Tibial nerve (tissue), 4 donors: ENCODE measurements around the gene NAA38. TPM values are rescaled to one million over a fixed set of nuclear protein-coding genes. Genes with fewer than 3 reads are reported as not detected.

Experiments
- DNase-seq, 2 donors: peaks; one replicate each; pipeline ENCODE4 v3.0.0-alpha.2; 2019; ENCODE audit warnings: low spot score in 2 of 2
- H3K27ac ChIP-seq, 4 donors: fragments of 200-600 bp; sonication (generic) in 3 of 4; one replicate each; pipeline ENCODE4 v1.5.1; 2017 to 2019; ENCODE audit warnings: mild to moderate bottlenecking in 1 of 4
- H3K27me3 ChIP-seq, 2 donors: fragments of 200-600 bp; sonication (generic) in 1 of 2; one replicate each; pipeline versions ENCODE4 v1.5.1 to v1.6.0; 2017 to 2019
- H3K36me3 ChIP-seq, 3 donors: fragments of 200-600 bp; sonication (generic); one replicate each; pipeline ENCODE4 v1.5.1; 2018 to 2019
- H3K4me1 ChIP-seq, 4 donors: fragments of 200-600 bp; sonication (generic) in 3 of 4; one replicate each; pipeline ENCODE4 v1.5.1; 2017 to 2019
- H3K4me3 ChIP-seq, 4 donors: fragments of 200-600 bp; sonication (generic) in 3 of 4; one replicate each; pipeline ENCODE4 v1.5.1; 2017 to 2019; ENCODE audit warnings: mild to moderate bottlenecking in 1 of 4, moderate library complexity in 1 of 4
- H3K9me3 ChIP-seq, 4 donors: fragments of 200-600 bp; sonication (generic) in 3 of 4; one replicate each; pipeline ENCODE4 v1.5.1; 2017 to 2019
- EP300 ChIP-seq, 2 donors: sonication (generic); formaldehyde crosslinking; IDR thresholded peaks; one replicate each; pipeline ENCODE4 v1.6.1; 2017; ENCODE audit warnings: antibody characterized with exemption in 2 of 2, mild to moderate bottlenecking in 1 of 2
- POLR2A ChIP-seq, 2 donors: fragments of 450-650 bp; IDR thresholded peaks; one replicate each; pipeline ENCODE4 v1.6.1; 2017; ENCODE audit warnings: antibody characterized with exemption in 2 of 2, mild to moderate bottlenecking in 2 of 2, moderate library complexity in 2 of 2
- WGBS, 2 donors: methylation state at CpG; one replicate each; pipeline ENCODE4 v1.1.5; 2018; 5-methylcytosine and 5-hydroxymethylcytosine counted together
- total RNA-seq, 4 donors: library from RNA; depleted of rRNA; stranded (reverse); fragments of >200 nt; gene quantifications; one replicate each; pipeline ENCODE4 v1.1.0, GENCODE V29; 2016
- TF ChIP-seq, protein P1 (sequence below), 5 experiments: fragments of 200-600 bp in 3 of 5; fragments of 450-650 bp in 2 of 5; sonication (generic) in 3 of 5; IDR thresholded peaks; one replicate each; pipeline ENCODE4 v1.5.1; 2016 to 2019; ENCODE audit warnings: antibody characterized with exemption in 5 of 5, mild to moderate bottlenecking in 3 of 5, moderate library complexity in 2 of 5

The NAA38 gene
- total RNA-seq, 4 donors from 2014 or later: 104 to 198 (median 167) TPM

GRCh38 chr17:7862692-7863437, 5.5 kb upstream of the NAA38 start:
- 32 to 39% methylated on average over 3 of the region's 3 CpGs for WGBS, 2 donors
- peak in 1 of 2 donors; percentile 7 for TF ChIP-seq EP300 (IDR thresholded peaks at IDR 0.05)
- TF ChIP-seq, protein P1, sequence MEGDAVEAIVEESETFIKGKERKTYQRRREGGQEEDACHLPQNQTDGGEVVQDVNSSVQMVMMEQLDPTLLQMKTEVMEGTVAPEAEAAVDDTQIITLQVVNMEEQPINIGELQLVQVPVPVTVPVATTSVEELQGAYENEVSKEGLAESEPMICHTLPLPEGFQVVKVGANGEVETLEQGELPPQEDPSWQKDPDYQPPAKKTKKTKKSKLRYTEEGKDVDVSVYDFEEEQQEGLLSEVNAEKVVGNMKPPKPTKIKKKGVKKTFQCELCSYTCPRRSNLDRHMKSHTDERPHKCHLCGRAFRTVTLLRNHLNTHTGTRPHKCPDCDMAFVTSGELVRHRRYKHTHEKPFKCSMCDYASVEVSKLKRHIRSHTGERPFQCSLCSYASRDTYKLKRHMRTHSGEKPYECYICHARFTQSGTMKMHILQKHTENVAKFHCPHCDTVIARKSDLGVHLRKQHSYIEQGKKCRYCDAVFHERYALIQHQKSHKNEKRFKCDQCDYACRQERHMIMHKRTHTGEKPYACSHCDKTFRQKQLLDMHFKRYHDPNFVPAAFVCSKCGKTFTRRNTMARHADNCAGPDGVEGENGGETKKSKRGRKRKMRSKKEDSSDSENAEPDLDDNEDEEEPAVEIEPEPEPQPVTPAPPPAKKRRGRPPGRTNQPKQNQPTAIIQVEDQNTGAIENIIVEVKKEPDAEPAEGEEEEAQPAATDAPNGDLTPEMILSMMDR (IDR thresholded peaks at IDR 0.05): peak; percentile 53 to 87 (median 84)
- no peak for TF ChIP-seq POLR2A (IDR thresholded peaks at IDR 0.05)
- Histone ChIP-seq H3K27me3 (no peaks in the 10 kb centered on the region), H3K9me3 (no peaks in the 10 kb centered on the region), H3K4me1 (peaks cover 0 to 18% (median 11%) of the 10 kb centered on the region in 4 donors), H3K4me3 (no peak overlapping the region), H3K27ac (no peak overlapping the region), H3K36me3 (peaks cover 0 to 30% (median 0%) of the 10 kb centered on the region in 3 donors)
- peak; percentile 26 to 71 for DNase-seq

DNA sequence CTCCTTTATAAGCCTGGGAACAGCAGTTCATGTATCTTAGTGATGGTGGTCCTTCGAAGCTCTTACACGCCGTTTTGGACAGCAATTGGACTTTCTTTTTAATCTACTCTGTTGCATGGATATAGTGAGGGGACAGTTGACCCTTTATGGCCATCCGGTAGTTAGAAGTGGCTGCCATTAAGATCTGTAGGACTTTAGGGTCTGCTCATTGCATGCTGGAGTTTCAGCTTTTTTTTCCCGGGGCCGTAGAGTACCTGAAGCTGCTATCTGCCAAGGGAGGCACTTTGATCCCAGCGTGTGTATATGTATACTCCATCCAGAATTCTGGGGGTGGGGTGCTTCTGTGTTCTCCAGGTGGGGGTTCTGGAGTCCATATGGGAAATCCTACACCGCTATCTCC, 1.7 kb upstream of the NAA38 start:
- WGBS, 2 donors: 77 to 80% methylated on average over 8 of the region's 8 CpGs
- peak overlapping the region in 2 of 4 donors; percentile 67 to 71 for H3K4me3 ChIP-seq

GRCh38 chr17:7858522-7858810, 1.1 kb upstream of the NAA38 start:
- Histone ChIP-seq H3K36me3 (peaks cover 0 to 28% (median 0%) of the 10 kb centered on the region in 3 donors), H3K4me1 (peaks cover 0 to 38% (median 30%) of the 10 kb centered on the region in 4 donors), H3K4me3 (peak overlapping the region; percentile 66 to 78 (median 69)), H3K9me3 (no peaks in the 10 kb centered on the region), H3K27me3 (no peaks in the 10 kb centered on the region), H3K27ac (peak overlapping the region; percentile 86 to 97 (median 92))
- TF ChIP-seq EP300 (IDR thresholded peaks at IDR 0.05): no peak
- no peak for TF ChIP-seq POLR2A (IDR thresholded peaks at IDR 0.05)
- TF ChIP-seq, protein P1 (IDR thresholded peaks at IDR 0.05): peak in 3 of 5 experiments; percentile 15 to 53 (median 19)
- no peak for DNase-seq
- 15 to 32% methylated on average over 20 of the region's 20 CpGs for WGBS, 2 donors

More for the DNA sequence above, 1.7 kb upstream of the NAA38 start:
- H3K27me3 ChIP-seq: no peaks in the 10 kb centered on the region
- peaks cover 0 to 38% (median 30%) of the 10 kb centered on the region in 4 donors for H3K4me1 ChIP-seq
- peaks cover 0 to 22% (median 0%) of the 10 kb centered on the region in 3 donors for H3K36me3 ChIP-seq
- no peak overlapping the region for H3K27ac ChIP-seq
- DNase-seq: no peak
- no peak for TF ChIP-seq EP300 (IDR thresholded peaks at IDR 0.05)
- TF ChIP-seq, protein P1 (IDR thresholded peaks at IDR 0.05): no peak
- no peak for TF ChIP-seq POLR2A (IDR thresholded peaks at IDR 0.05)
- H3K9me3 ChIP-seq: no peaks in the 10 kb centered on the region

DNA sequence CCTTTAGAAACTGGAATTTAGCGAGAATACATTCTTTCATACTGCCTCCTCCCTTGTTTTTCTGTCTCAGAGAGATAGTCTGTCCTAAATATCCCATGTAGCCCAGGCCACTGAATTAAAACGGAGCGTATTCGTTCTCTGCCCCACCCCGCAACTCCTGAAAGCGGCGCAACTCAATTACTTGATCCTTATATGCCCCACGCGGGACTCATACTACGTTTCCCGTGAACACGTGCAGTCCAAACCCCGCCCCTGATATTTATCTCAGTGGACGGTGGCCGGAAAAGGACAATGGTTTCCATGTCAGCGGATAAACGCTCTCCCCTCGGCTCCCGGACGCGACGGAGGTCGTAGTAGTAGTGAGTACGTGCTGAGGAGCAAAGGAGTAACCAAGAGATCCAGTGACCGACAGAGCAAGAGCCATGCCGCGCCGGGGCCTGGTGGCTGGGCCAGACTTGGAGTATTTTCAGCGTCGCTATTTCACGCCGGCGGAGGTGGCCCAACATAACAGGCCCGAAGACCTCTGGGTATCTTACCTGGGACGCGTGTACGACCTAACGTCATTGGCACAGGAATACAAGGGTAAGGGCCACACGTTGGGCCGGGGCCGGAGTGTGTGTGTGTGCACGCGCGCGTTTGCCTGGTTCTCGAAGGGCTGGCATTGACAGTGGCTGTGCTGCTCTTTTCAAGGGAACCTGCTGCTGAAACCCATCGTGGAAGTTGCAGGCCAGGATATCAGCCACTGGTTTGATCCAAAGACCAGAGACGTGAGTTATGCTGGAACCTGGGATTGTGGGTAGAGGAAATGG, 558 bp upstream of the NAA38 start, which contains the start of gene CYB5D1:
Gene CYB5D1, plus strand, starts transcription at position 291 of the 809 bp plus-strand sequence. Its CDS starts 132 bp downstream, at position 423.
- 1% methylated on average over 42 to 48 of the region's 48 CpGs for WGBS, 2 donors
- peak within 1 kb of the TSS; percentile 66 to 78 (median 69) for H3K4me3 ChIP-seq
- no peaks in the 10 kb centered on the region for H3K27me3 ChIP-seq
- H3K4me1 ChIP-seq: peaks cover 0 to 36% (median 30%) of the 10 kb centered on the region in 4 donors
- no peaks in the 10 kb centered on the region for H3K9me3 ChIP-seq
- DNase-seq: peak; percentile 84 to 99
- peaks cover 0 to 33% (median 4%) of the 10 kb centered on the region in 3 donors for H3K36me3 ChIP-seq
- TF ChIP-seq POLR2A (IDR thresholded peaks at IDR 0.05) (peak; percentile 39 to 52), EP300 (IDR thresholded peaks at IDR 0.05) (peak; percentile 44 to 88)
- TF ChIP-seq, protein P1 (IDR thresholded peaks at IDR 0.05): no peak
- H3K27ac ChIP-seq: peak within 1 kb of the TSS; percentile 86 to 97 (median 92)
